Measurements from ENCODE around the gene PTK7.

PTK7 gene

GRCh38 chr6:43207286-43207685 is 131.2 kb downstream of the PTK7 start:
- no peak for DNase-seq (ENCODE audit: low read depth)

Measured in activated T-cell treated with anti-CD3 and anti-CD28 coated beads for 48 hours (primary cell).